Astrocyte of the spinal cord (primary cell): ENCODE measurements around the gene TMEM212.

ENCODE experiments used
- DNase-seq: peaks from one replicate; pipeline ENCODE4 v3.0.0; 2011; ENCODE audit warnings: low read depth, low spot score
- H3K4me3 ChIP-seq: 2 replicates; pipeline ENCODE4 v1.5.1; 2011; ENCODE audit warnings: low read depth, mild to moderate bottlenecking, low read length, moderate library complexity
- CTCF ChIP-seq: IDR thresholded peaks from 2 replicates; pipeline ENCODE4 v1.5.1; 2012; ENCODE audit warnings: low read depth, mild to moderate bottlenecking, low read length, inconsistent platforms
- in situ Hi-C: cut with HindIII; loops from 2 replicates; pipeline ENCODE4 v1.10.0; 2017; ENCODE audit warnings: low sequenced_read_pairs

The TMEM212 gene

GRCh38 chr3:171874879-171875278, 31.7 kb downstream of the TMEM212 start:
- H3K4me3 ChIP-seq, result no peak overlapping the region
- no peak for TF ChIP-seq CTCF
- DNase-seq, result no peak
- in situ Hi-C loops, result no loop called here

DNA sequence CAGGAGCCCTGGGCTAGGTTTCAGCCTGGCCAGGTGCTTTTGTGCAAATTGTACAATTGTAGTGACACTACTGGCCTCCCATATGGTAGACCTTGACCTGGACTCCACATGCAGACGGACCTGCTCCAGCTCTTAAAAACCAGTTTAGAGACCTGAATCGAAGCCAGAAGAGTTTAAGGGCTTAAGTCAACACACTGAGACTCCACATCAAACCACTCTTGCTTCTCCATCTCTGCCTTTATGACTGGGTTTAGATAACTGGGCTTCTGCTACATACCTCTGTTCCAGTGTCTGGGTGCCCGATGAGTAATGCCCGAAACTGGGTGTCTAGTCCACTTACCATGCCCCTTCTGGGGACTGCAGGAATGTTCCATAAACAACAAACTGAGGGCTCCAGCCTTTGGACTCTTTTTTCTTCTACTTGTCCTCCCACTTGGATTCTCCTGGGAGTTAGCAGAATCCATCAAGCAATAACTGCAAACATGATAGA, 32.8 kb downstream of the TMEM212 start:
- no peak overlapping the region for H3K4me3 ChIP-seq
- no peak for TF ChIP-seq CTCF
- in situ Hi-C loops, result no loop called here
- peak; percentile 82 for DNase-seq

- no peak overlapping the region for H3K4me3 ChIP-seq
- in situ Hi-C loops, result no loop called here
- peak; percentile 97 for DNase-seq
- no peak for TF ChIP-seq CTCF
Observed at GRCh38 chr3:171876680-171877147, 33.6 kb downstream of the TMEM212 start.

DNA sequence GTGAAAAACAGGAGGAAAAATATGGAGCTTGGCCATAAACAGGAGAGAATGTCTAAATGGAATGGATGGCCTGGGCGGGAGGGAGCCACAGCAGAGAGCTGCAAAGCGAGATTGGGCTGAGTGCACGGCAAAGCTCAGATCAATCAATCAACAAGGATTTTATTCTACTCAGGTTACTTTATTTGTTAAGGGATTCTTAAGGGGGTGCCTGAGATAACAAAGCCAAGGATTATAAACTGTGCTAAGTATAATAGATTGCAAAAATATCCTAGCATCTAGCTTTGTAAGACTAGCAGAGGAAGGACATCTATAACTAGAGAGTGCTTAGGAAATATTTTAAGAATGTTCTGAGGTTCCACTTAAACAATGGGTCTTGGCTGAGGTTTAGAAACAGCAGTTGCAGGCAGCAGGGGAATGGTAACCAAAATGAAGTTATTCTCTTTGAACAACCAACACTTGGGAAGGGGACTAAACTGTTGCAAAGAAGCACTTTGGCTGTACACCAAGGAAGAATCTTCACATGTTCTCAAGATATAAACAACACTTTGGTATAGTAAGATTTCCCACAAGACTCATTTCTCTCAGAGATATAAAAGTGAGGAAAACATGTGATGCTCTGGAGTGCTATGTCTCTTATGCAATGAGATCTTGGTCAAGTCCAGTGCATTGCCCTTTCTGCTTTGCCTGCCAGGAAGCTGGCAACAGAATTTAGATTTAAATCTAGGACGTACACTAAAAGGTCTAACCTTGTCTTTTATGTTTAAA, 35.5 kb downstream of the TMEM212 start:
- TF ChIP-seq CTCF, result no peak
- peak; percentile 74 for DNase-seq

GRCh38 chr3:171879472-171879871, 36.3 kb downstream of the TMEM212 start:
- no peak for DNase-seq
- TF ChIP-seq CTCF, result no peak
- no peak overlapping the region for H3K4me3 ChIP-seq
- in situ Hi-C loops, result no loop called here

More for the DNA sequence above, 35.5 kb downstream of the TMEM212 start:
- in situ Hi-C loops, result no loop called here
- no peak overlapping the region for H3K4me3 ChIP-seq

GRCh38 chr3:171880101-171880870, 37.1 kb downstream of the TMEM212 start:
- in situ Hi-C loops, result no loop called here
- TF ChIP-seq CTCF, result no peak
- H3K4me3 ChIP-seq, result no peak overlapping the region
- no peak for DNase-seq
